ENCODE results near the gene DDC. TPM values are rescaled to one million over a fixed set of nuclear protein-coding genes. Genes with fewer than 3 reads are reported as not detected.

Gene DDC
- total and polyA plus RNA-seq, 4 donors: 27.2 to 74.9 (median 58.6) TPM

DNA sequence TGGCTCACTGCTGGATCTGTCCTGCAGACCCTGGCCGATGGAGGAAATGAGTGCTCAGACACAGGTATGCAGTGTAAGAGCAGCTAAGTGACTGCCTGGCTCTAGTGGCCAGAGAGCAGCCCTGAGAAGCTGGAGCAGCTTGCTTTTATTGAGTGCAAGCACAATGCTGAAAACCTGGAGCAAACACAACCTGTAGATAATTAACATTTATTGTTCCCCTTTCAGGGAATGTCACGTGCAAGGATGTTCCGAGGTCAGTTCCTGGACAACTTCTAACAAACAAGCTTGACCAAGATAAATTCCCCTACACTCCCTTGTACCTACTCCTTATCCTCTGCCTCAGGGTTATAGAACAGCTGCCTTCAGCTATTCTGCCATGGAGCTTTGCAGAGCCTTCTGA lies 31.3 kb downstream of the DDC start:
- 53% methylated on average over 3 of the region's 3 CpGs for WGBS
- no peaks in the 10 kb centered on the region for H3K9me3 ChIP-seq (ENCODE audit: control insufficient read depth in 4 of 4, low read length in 3 of 4)
- no peak overlapping the region for H3K4me3 ChIP-seq (ENCODE audit: low read depth in 1 of 3, low read length in 3 of 3)
- H3K27ac ChIP-seq (ENCODE audit: low read depth in 1 of 2, low read length in 2 of 2): no peak overlapping the region
- H3K9ac ChIP-seq (ENCODE audit: low read depth in 1 of 2, low read length in 2 of 2): no peak overlapping the region
- H3K4me1 ChIP-seq (ENCODE audit: control insufficient read depth in 4 of 4, insufficient read depth in 4 of 4, low read length in 3 of 4): peaks cover 0 to 3% (median 2%) of the 10 kb centered on the region in 4 donors
- peaks cover 0 to 5% (median 3%) of the 10 kb centered on the region in 4 donors for H3K36me3 ChIP-seq (ENCODE audit: control insufficient read depth in 4 of 4, insufficient read depth in 3 of 4, low read depth in 1 of 4, low read length in 3 of 4)
- peak in 1 of 2 donors; percentile 10 for TF ChIP-seq HNF4A (conservative IDR thresholded peaks at IDR 0.05)
- TF ChIP-seq, protein P1, sequence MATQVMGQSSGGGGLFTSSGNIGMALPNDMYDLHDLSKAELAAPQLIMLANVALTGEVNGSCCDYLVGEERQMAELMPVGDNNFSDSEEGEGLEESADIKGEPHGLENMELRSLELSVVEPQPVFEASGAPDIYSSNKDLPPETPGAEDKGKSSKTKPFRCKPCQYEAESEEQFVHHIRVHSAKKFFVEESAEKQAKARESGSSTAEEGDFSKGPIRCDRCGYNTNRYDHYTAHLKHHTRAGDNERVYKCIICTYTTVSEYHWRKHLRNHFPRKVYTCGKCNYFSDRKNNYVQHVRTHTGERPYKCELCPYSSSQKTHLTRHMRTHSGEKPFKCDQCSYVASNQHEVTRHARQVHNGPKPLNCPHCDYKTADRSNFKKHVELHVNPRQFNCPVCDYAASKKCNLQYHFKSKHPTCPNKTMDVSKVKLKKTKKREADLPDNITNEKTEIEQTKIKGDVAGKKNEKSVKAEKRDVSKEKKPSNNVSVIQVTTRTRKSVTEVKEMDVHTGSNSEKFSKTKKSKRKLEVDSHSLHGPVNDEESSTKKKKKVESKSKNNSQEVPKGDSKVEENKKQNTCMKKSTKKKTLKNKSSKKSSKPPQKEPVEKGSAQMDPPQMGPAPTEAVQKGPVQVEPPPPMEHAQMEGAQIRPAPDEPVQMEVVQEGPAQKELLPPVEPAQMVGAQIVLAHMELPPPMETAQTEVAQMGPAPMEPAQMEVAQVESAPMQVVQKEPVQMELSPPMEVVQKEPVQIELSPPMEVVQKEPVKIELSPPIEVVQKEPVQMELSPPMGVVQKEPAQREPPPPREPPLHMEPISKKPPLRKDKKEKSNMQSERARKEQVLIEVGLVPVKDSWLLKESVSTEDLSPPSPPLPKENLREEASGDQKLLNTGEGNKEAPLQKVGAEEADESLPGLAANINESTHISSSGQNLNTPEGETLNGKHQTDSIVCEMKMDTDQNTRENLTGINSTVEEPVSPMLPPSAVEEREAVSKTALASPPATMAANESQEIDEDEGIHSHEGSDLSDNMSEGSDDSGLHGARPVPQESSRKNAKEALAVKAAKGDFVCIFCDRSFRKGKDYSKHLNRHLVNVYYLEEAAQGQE (IDR thresholded peaks at IDR 0.05): no peak
- DNase-seq (ENCODE audit: low spot score): no peak
- no peaks in the 10 kb centered on the region for H3K27me3 ChIP-seq (ENCODE audit: control insufficient read depth in 4 of 4, insufficient read depth in 4 of 4, low read length in 3 of 4)

DNA sequence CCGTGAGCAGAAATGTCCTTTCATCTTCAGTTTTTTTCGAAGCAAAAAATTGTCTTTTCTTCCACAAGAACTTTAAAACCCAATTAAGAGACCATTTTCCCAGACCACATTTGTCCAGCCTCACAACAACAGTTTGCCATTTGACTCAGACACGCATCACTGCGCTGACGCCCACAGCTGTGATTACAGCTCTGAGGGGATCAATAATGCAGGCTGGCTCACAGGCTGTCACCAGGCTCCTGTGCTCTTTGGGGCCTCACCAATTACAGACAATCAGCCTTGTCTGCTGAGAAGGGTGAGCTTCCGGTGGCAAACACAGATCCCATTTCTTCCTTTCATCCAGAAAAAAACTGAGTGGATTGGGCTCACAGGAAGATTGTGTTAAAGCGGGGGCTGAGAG lies 33.3 kb downstream of the DDC start:
- H3K27ac ChIP-seq (ENCODE audit: low read depth in 1 of 2, low read length in 2 of 2): no peak overlapping the region
- H3K36me3 ChIP-seq (ENCODE audit: control insufficient read depth in 4 of 4, insufficient read depth in 3 of 4, low read depth in 1 of 4, low read length in 3 of 4): peaks cover 0 to 5% (median 3%) of the 10 kb centered on the region in 4 donors
- DNase-seq (ENCODE audit: low spot score): no peak
- no peak overlapping the region for H3K9ac ChIP-seq (ENCODE audit: low read depth in 1 of 2, low read length in 2 of 2)
- no peaks in the 10 kb centered on the region for H3K27me3 ChIP-seq (ENCODE audit: control insufficient read depth in 4 of 4, insufficient read depth in 4 of 4, low read length in 3 of 4)
- no peak overlapping the region for H3K4me3 ChIP-seq (ENCODE audit: low read depth in 1 of 3, low read length in 3 of 3)
- WGBS: 93% methylated on average over 7 of the region's 7 CpGs
- TF ChIP-seq, protein P2, sequence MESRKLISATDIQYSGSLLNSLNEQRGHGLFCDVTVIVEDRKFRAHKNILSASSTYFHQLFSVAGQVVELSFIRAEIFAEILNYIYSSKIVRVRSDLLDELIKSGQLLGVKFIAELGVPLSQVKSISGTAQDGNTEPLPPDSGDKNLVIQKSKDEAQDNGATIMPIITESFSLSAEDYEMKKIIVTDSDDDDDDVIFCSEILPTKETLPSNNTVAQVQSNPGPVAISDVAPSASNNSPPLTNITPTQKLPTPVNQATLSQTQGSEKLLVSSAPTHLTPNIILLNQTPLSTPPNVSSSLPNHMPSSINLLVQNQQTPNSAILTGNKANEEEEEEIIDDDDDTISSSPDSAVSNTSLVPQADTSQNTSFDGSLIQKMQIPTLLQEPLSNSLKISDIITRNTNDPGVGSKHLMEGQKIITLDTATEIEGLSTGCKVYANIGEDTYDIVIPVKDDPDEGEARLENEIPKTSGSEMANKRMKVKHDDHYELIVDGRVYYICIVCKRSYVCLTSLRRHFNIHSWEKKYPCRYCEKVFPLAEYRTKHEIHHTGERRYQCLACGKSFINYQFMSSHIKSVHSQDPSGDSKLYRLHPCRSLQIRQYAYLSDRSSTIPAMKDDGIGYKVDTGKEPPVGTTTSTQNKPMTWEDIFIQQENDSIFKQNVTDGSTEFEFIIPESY (IDR thresholded peaks at IDR 0.05): no peak
- TF ChIP-seq TAF1 (conservative IDR thresholded peaks at IDR 0.05) (no peak), JUND (IDR thresholded peaks at IDR 0.05) (no peak), YY1 (IDR thresholded peaks at IDR 0.05) (no peak), FOXA1 (IDR thresholded peaks at IDR 0.05) (no peak), FOXA2 (IDR thresholded peaks at IDR 0.05) (no peak), SP1 (IDR thresholded peaks at IDR 0.05) (no peak), GABPA (IDR thresholded peaks at IDR 0.05 in 1 of 2, conservative IDR thresholded peaks at IDR 0.05 in 1 of 2) (no peak), RXRA (IDR thresholded peaks at IDR 0.05) (no peak), HNF4G (IDR thresholded peaks at IDR 0.05) (no peak), RAD21 (IDR thresholded peaks at IDR 0.05) (no peak), EGR1 (IDR thresholded peaks at IDR 0.05; ENCODE audit: low read depth in 2 of 2) (no peak), NR2F2 (IDR thresholded peaks at IDR 0.05) (no peak), HNF4A (conservative IDR thresholded peaks at IDR 0.05) (no peak)
- TF ChIP-seq, protein P3, sequence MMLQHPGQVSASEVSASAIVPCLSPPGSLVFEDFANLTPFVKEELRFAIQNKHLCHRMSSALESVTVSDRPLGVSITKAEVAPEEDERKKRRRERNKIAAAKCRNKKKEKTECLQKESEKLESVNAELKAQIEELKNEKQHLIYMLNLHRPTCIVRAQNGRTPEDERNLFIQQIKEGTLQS (IDR thresholded peaks at IDR 0.05): no peak
- TF ChIP-seq, protein P4, sequence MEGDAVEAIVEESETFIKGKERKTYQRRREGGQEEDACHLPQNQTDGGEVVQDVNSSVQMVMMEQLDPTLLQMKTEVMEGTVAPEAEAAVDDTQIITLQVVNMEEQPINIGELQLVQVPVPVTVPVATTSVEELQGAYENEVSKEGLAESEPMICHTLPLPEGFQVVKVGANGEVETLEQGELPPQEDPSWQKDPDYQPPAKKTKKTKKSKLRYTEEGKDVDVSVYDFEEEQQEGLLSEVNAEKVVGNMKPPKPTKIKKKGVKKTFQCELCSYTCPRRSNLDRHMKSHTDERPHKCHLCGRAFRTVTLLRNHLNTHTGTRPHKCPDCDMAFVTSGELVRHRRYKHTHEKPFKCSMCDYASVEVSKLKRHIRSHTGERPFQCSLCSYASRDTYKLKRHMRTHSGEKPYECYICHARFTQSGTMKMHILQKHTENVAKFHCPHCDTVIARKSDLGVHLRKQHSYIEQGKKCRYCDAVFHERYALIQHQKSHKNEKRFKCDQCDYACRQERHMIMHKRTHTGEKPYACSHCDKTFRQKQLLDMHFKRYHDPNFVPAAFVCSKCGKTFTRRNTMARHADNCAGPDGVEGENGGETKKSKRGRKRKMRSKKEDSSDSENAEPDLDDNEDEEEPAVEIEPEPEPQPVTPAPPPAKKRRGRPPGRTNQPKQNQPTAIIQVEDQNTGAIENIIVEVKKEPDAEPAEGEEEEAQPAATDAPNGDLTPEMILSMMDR (IDR thresholded peaks at IDR 0.05; ENCODE audit: low read depth, low read length, missing input control): no peak
- TF ChIP-seq, protein P5, sequence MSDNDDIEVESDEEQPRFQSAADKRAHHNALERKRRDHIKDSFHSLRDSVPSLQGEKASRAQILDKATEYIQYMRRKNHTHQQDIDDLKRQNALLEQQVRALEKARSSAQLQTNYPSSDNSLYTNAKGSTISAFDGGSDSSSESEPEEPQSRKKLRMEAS (IDR thresholded peaks at IDR 0.05): no peak
- TF ChIP-seq, protein P1 (IDR thresholded peaks at IDR 0.05): no peak
- peaks cover 6 to 20% (median 12%) of the 10 kb centered on the region in 4 donors for H3K4me1 ChIP-seq (ENCODE audit: control insufficient read depth in 4 of 4, insufficient read depth in 4 of 4, low read length in 3 of 4)
- H3K9me3 ChIP-seq (ENCODE audit: control insufficient read depth in 4 of 4, low read length in 3 of 4): no peaks in the 10 kb centered on the region
